HUDEP-2 (cell line): Measurements from ENCODE around the gene PLS1.

Experiments
- DNase-seq, 76 experiments: peaks; one replicate each; lab custom pipeline; 2025; ENCODE audit not compliant: unreplicated experiment in 76 of 76; lab: John Stamatoyannopoulos, UW

The PLS1 gene

GRCh38 chr3:142636664-142637063 is 40.5 kb downstream of the PLS1 start:
- no peak for DNase-seq

- DNase-seq, result no peak
Measured at GRCh38 chr3:142638291-142638690, 42.1 kb downstream of the PLS1 start.

- no peak for DNase-seq
Measured at GRCh38 chr3:142641504-142641903, 45.3 kb downstream of the PLS1 start.

- no peak for DNase-seq
Measured at GRCh38 chr3:142642956-142643355, 46.8 kb downstream of the PLS1 start.

- no peak for DNase-seq
Measured at GRCh38 chr3:142644502-142644901, 48.3 kb downstream of the PLS1 start.

GRCh38 chr3:142645236-142645793 is 49.1 kb downstream of the PLS1 start:
- no peak for DNase-seq

GRCh38 chr3:142646020-142646785 is 50.0 kb downstream of the PLS1 start:
- DNase-seq, result no peak

GRCh38 chr3:142647856-142648255 is 51.7 kb downstream of the PLS1 start:
- no peak for DNase-seq

- no peak for DNase-seq
Measured at GRCh38 chr3:142648950-142649349, 52.8 kb downstream of the PLS1 start.

GRCh38 chr3:142650001-142650693 is 54.0 kb downstream of the PLS1 start:
- no peak for DNase-seq

GRCh38 chr3:142651711-142652110 is 55.5 kb downstream of the PLS1 start:
- no peak for DNase-seq

- DNase-seq, result no peak
Measured at GRCh38 chr3:142652826-142653292, 56.7 kb downstream of the PLS1 start.

GRCh38 chr3:142656575-142656974 is 60.4 kb downstream of the PLS1 start:
- no peak for DNase-seq

GRCh38 chr3:142657033-142657432 is 60.8 kb downstream of the PLS1 start:
- DNase-seq, result no peak

GRCh38 chr3:142660383-142660782 is 64.2 kb downstream of the PLS1 start:
- no peak for DNase-seq

- DNase-seq, result no peak
Measured at GRCh38 chr3:142660893-142661292, 64.7 kb downstream of the PLS1 start.

- no peak for DNase-seq
Measured at GRCh38 chr3:142663865-142664264, 67.7 kb downstream of the PLS1 start.

GRCh38 chr3:142664311-142664710 is 68.1 kb downstream of the PLS1 start:
- no peak for DNase-seq

- DNase-seq, result no peak
Measured at GRCh38 chr3:142664819-142665218, 68.6 kb downstream of the PLS1 start.

- no peak for DNase-seq
Measured at GRCh38 chr3:142670120-142670519, 73.9 kb downstream of the PLS1 start.

- DNase-seq, result no peak
Measured at GRCh38 chr3:142676151-142676550, 80.0 kb downstream of the PLS1 start.

GRCh38 chr3:142680710-142681109 is 84.5 kb downstream of the PLS1 start:
- no peak for DNase-seq
